ENCODE results near the gene SYNPO2.

GRCh38 chr4:119037709-119038108 is 149.1 kb downstream of the SYNPO2 start:
- no peak for TF ChIP-seq CTCF (IDR thresholded peaks at IDR 0.05)
- no peak for TF ChIP-seq POLR2A (IDR thresholded peaks at IDR 0.05)

All from testis (tissue), 2 donors.